Heart right ventricle (tissue), 16 donors: ENCODE measurements around the gene HUS1B. TPM values are rescaled to one million over a fixed set of nuclear protein-coding genes. Genes with fewer than 3 reads are reported as not detected.

Source experiments
- ATAC-seq, 8 donors: fragments of 200-7000 bp; cut with Tn5 transposase; one replicate each; pipeline ENCODE4 v1.9.1; 2020; ENCODE audit warnings: mild to moderate bottlenecking in 8 of 8, moderate library complexity in 8 of 8, moderate number of reproducible peaks in 1 of 8
- DNase-seq, 2 donors: peaks; one replicate each; pipeline ENCODE4 v3.0.0-alpha.2; 2020
- H3K27ac ChIP-seq, 10 donors: fragments of 200-600 bp; sonication (generic) in 2 of 10; one replicate each; pipeline versions ENCODE4 v1.5.0 to v1.8.0; 2020 to 2022; ENCODE audit warnings: mild to moderate bottlenecking in 3 of 10
- H3K27me3 ChIP-seq, 7 donors: fragments of 200-600 bp; one replicate each; pipeline ENCODE4 v1.8.0; 2021 to 2022; ENCODE audit warnings: mild to moderate bottlenecking in 2 of 7
- H3K36me3 ChIP-seq, 9 donors: fragments of 200-600 bp; sonication (generic) in 1 of 9; one replicate each; pipeline versions ENCODE4 v1.5.0 to v1.8.0; 2020 to 2022; ENCODE audit warnings: mild to moderate bottlenecking in 2 of 9
- H3K4me1 ChIP-seq, 9 donors: fragments of 200-600 bp; sonication (generic) in 1 of 9; one replicate each; pipeline versions ENCODE4 v1.5.0 to v1.8.0; 2020 to 2022; ENCODE audit warnings: mild to moderate bottlenecking in 4 of 9
- H3K4me3 ChIP-seq, 10 donors: fragments of 200-600 bp; sonication (generic) in 2 of 10; one replicate each; pipeline versions ENCODE4 v1.5.0 to v1.8.0; 2020 to 2022; ENCODE audit warnings: mild to moderate bottlenecking in 7 of 10, moderate library complexity in 2 of 10
- H3K9me3 ChIP-seq, 11 donors: fragments of 200-600 bp in 10 of 11; sonication (generic) in 2 of 11; one replicate each; pipeline versions ENCODE4 v1.5.0 to v1.8.0; 2013 to 2022; ENCODE audit warnings: mild to moderate bottlenecking in 2 of 11, control low read depth in 1 of 11, moderate library complexity in 1 of 11
- CTCF ChIP-seq, 9 donors: fragments of 200-600 bp; sonication (generic) in 2 of 9; IDR thresholded peaks; one replicate each; pipeline versions ENCODE4 v1.5.0 to v1.8.0; 2021 to 2022; ENCODE audit warnings: antibody characterized with exemption in 9 of 9, mild to moderate bottlenecking in 5 of 9, moderate library complexity in 1 of 9
- WGBS, 2 donors: extraction: QIAGEN DNeasy Blood & Tissue Kit; methylation state at CpG; one replicate each; pipeline ENCODE4 v1.1.7; 2013; ENCODE audit warnings: inconsistent platforms in 1 of 2; 5-methylcytosine and 5-hydroxymethylcytosine counted together
- intact Hi-C, 10 donors: fragments of 100-400 bp; cut with DNase I; formaldehyde crosslinking; loops; one replicate each; pipeline versions ENCODE4 v1.11.1 to v1.14.2; 2022
- polyA plus RNA-seq, 2 donors: library from polyadenylated mRNA; stranded (reverse); fragments of 200-250 nt; gene quantifications; one replicate each; pipeline ENCODE4 v1.2.3, GENCODE V29; 2013
- total RNA-seq, 10 donors: library from RNA; stranded (reverse); fragmentation: NEBNext Ultra II Directional in 3 of 10; extraction: Animal tissue kit (Norgen Biotek cat#: 25700) in 3 of 10; gene quantifications; one replicate each; pipeline versions ENCODE4 v1.2.1 to v1.2.4, GENCODE V29; 2021 to 2023
- donor health status: Arrhythmogenic right ventricular cardiomyopathy.
- donor health status: ischemic (EF 13 %, LVEDD 7.1; RV severe dilation, severe dysfunction).
- donor health status: healthy with polysubstance abuse.
- donor health status: DM: no; HTN: yes; CAD: no.
- donor health status: DM: no; HTN: no; CAD: no.
- donor health status: ischemic (EF 25% LVEDD 6.9; RV normal size, moderate dysfunction).
- donor health status: ischemic (EF 25% LVEDD 5.7; RV mildly dilated, moderate dysfunction).
- donor health status: healthy.
- donor health status: DM: yes; HTN: yes; CAD: no.
- donor health status: Ischemic cardiomyopathy.
- donor health status: ischemic (EF 35%, LVEDD 5.7; RV mildly dilated, moderate dysfunction).
- donor health status: nonischemic (EF 11% LVEDD 7.7; RV severe dilation, severe dysfunction).
- donor health status: DM: yes; HTN: yes; CAD: no.
- donor health status: PGD.
- donor health status: ischemic (EF 29% LVEDD 5.4; RV normal size, mild dysfunction).
- donor health status: nonischemic (EF 23%, LVEDD 6.1; RV moderate dilation, normal function).

Gene HUS1B
- total and polyA plus RNA-seq, 12 donors, result 0.13 to 0.57 (median 0.33) TPM; not detected in 5

DNA sequence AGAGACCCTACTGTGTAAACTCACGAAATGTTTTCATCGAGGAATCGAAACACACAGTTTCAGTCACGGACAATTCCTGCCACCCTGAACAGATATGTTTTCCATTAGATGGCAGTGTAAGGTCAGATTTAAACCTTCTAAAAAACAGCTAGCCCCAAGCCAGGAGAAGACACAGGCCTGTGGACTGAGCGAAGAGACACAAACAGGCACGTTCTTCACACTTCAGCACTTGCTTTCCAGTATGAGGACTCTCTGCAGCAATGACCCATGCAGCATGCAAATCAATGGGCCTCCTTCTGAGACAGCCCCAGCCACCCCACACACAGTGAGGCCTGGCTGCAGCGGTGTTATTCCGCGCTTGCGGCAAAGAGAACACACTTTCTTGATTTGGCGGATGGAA lies 31.9 kb downstream of the HUS1B start:
- Histone ChIP-seq H3K27ac (no peak overlapping the region), H3K9me3 (no peaks in the 10 kb centered on the region), H3K4me3 (no peak overlapping the region), H3K27me3 (no peaks in the 10 kb centered on the region), H3K4me1 (no peaks in the 10 kb centered on the region), H3K36me3 (peaks cover 0 to 44% (median 0%) of the 10 kb centered on the region in 9 donors)
- ATAC-seq, result peak in 7 of 8 donors; percentile 20 to 87 (median 65)
- 65 to 78% methylated on average over 11 of the region's 11 CpGs for WGBS, 2 donors
- DNase-seq, result no peak
- TF ChIP-seq CTCF (IDR thresholded peaks at IDR 0.05), result peak in 4 of 9 donors; percentile 46 to 52 (median 48)
- intact Hi-C loops, result no loop called here

DNA sequence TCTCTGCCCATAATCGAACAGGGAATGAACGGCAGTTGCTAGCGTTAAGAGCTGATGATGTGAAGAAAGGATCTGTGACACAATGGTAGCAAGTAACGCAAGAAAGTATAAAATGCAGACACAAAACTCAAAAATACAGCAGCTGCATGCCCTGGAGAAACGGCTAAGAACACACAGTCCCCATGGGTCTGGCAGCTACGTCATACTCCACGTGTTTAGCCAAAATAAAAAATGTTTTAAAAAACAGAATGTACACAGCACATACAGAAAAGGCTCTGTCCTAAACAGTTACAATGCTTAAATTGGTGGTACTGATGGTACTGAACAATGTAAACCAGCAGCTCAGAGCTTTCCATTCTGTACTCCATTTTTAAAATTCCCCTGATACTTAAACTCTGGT lies 34.4 kb downstream of the HUS1B start:
- H3K4me1 ChIP-seq, result no peaks in the 10 kb centered on the region
- no peak overlapping the region for H3K4me3 ChIP-seq
- intact Hi-C loops, result no loop called here
- no peak for ATAC-seq
- H3K27me3 ChIP-seq, result no peaks in the 10 kb centered on the region
- WGBS, 2 donors, result 86 to 87% methylated on average over 7 of the region's 7 CpGs
- no peaks in the 10 kb centered on the region for H3K9me3 ChIP-seq
- peaks cover 0 to 39% (median under 1%) of the 10 kb centered on the region in 9 donors for H3K36me3 ChIP-seq
- no peak for DNase-seq
- no peak for TF ChIP-seq CTCF (IDR thresholded peaks at IDR 0.05)
- no peak overlapping the region for H3K27ac ChIP-seq

GRCh38 chr6:621931-622330 lies 35.0 kb downstream of the HUS1B start:
- H3K4me3 ChIP-seq, result no peak overlapping the region
- intact Hi-C loops, result no loop called here
- no peaks in the 10 kb centered on the region for H3K9me3 ChIP-seq
- TF ChIP-seq CTCF (IDR thresholded peaks at IDR 0.05), result no peak
- DNase-seq (no peak), ATAC-seq (no peak)
- H3K4me1 ChIP-seq, result no peaks in the 10 kb centered on the region
- WGBS, 2 donors, result 95% methylated on average over 9 of the region's 9 CpGs
- no peaks in the 10 kb centered on the region for H3K27me3 ChIP-seq
- peaks cover 0 to 40% (median 5%) of the 10 kb centered on the region in 9 donors for H3K36me3 ChIP-seq
- H3K27ac ChIP-seq, result no peak overlapping the region

GRCh38 chr6:620950-621349 lies 36.0 kb downstream of the HUS1B start:
- Histone ChIP-seq H3K27me3 (no peaks in the 10 kb centered on the region), H3K36me3 (peaks cover 0 to 48% (median 5%) of the 10 kb centered on the region in 9 donors), H3K9me3 (no peaks in the 10 kb centered on the region), H3K27ac (no peak overlapping the region), H3K4me3 (no peak overlapping the region), H3K4me1 (no peaks in the 10 kb centered on the region)
- DNase-seq (no peak), ATAC-seq (no peak)
- intact Hi-C loops, result no loop called here
- TF ChIP-seq CTCF (IDR thresholded peaks at IDR 0.05), result no peak
- 97 to 99% methylated on average over 4 of the region's 4 CpGs for WGBS, 2 donors
